EL (cell line): ENCODE data around the gene CRIP1.

Experiments
- DNase-seq: peaks from one replicate; pipeline ENCODE4 v3.0.0-alpha.2; 2016

The CRIP1 gene

GRCh38 chr14:105495101-105495989, 8.7 kb downstream of the CRIP1 start:
- no peak for DNase-seq

DNA sequence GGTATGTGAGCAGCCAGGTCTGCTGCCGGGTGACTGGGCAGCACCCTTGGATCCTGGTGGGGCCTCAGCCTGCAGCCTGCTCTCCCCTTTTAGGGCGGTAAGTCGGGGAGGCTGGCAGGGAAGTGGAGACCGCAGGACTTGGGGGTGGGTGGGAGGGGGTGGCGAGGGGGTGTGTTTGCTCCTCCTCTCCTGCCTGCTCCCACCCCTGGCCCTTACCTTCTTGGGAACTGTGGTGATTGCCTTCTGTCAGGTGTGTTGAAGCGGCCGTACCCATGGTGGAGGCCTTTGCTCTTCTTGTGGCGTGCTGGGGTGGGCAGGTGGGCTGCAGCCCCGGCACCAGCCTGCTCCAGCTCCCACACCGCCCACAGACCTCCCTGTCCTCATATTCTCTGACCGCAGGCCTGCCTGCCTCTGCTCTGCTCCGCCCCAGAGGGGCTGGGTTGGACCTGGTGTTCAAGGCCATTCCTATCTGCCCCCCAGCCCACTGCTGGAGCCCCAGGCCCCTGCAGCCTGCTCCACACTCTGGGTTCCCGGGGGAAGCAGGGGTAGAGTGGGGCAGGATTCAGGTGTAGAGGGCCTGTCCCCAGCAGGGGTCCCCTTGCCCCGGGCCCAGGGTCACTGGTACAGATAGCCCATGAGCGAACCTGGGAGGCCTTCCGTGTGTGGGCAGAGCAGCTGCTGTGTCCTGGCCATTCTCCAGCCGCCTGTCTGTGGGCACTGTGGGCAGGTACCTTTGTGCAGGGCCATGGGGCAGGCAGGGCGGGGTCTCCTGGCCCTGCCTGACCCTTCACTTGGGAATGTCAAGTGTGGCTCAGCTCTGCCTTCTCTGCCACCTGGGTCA, 9.5 kb downstream of the CRIP1 start:
- no peak for DNase-seq

GRCh38 chr14:105496831-105497591, 10.3 kb downstream of the CRIP1 start:
- no peak for DNase-seq

DNA sequence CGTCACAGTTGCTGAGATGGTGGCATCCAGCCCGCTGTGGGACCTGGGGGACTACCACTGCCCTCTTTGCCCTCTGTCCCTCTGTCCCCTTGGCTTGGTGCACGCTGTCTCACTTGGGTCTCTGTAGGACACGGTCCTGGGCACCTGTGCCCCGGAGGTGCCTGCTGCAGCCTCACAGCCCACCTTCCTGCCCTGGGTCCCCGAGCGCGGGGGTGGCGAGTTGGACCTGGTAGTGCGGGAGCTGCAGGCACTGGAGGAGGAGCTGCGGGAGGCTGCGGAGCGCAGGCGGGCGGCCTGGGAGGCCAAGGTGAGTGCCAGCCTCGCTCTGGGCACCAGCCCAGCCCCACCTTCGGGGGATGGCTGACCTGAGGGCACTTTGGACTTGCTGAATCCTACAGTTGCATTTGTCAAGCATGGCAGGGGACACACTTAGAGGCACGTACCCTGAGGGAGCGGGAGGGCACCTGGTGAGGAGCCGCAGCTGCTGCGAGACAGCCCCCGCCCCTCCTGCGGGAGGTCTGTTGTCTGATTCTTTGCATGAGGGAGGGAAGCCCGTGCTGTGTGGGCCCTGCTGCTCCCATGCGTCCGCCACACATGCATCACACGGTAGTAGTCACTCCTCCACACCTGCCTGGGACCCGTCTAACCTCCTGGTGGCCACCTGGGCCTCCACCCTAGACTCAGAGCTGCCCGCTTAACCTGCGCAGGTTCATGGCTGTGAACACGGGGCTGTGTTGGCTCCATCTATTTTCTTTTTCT, 11.2 kb downstream of the CRIP1 start:
- no peak for DNase-seq

DNA sequence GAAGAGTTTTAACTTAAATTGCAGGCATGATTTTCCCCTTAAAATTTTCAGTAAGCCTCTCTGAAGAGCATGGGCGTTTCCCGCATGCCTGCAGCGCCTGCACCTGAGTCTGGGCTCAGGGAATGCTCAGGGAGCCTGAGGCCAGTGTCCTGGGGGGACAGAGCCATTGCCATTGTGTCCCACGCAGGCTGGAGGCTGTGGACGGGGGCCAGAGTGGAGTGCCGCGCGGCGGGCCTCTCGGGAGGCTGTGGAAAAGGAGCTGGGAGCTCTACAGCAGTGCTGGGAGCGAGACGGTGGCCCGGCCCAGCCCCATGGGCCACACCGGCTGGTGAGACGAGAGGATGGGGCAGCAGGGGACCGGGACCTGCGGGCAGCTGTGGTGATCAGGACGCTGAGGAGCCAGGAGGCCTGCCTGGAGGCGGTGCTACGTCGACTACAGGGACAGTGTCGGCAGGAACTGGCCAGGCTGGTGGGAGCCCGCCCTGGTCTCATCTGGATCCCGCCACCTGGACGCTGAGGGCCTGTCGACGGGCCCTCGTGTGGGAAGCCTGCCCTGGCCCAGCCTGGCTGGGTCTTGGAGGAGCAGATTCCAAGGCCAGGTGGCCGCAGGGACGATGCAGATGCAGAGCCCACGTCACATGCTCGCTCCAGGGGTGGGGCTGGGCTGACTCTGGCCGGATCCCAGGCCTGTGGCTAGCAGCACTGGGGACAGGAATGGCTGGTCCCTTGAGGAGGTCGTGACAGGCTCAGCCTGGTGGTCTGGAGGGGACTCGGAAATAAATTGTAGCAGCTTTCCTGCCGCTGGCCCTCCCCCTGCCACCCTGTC, 12.0 kb downstream of the CRIP1 start:
- DNase-seq = no peak

- DNase-seq = no peak
Observed at GRCh38 chr14:105499256-105500035, 12.8 kb downstream of the CRIP1 start.

DNA sequence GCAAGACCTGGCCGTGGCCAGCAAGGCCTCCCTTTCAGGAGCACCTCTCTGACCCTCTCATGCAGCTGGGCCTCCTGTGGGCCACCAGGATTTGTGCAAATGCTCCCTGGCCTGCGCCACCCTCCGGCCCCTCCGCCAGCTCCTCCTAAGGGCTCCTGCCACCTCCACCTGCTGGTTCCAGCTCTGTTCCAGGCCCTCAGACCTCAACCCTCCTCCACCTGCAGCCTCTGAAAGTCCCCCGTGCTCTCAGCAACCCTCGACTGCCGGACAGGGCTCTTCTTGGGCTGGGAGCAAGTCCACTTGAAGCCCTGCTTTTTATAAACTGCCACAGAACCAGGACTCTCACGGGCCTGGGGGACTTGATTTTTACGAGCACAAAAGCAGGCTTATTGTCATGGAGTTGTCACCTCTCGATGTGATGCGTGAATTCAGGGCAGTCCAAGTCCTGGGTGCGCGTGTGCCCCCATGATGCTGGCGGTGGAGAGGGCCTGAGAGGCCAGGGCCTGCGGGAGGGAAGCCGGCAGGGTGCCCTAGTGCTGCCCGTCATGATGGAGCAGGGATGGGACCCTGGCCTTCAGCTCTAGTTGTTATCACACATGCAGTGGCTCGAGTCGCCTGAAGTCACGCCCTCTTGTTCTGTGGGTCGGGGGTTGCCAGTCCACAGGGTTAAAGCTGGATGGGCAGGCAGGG, 13.5 kb downstream of the CRIP1 start:
- DNase-seq = no peak

DNA sequence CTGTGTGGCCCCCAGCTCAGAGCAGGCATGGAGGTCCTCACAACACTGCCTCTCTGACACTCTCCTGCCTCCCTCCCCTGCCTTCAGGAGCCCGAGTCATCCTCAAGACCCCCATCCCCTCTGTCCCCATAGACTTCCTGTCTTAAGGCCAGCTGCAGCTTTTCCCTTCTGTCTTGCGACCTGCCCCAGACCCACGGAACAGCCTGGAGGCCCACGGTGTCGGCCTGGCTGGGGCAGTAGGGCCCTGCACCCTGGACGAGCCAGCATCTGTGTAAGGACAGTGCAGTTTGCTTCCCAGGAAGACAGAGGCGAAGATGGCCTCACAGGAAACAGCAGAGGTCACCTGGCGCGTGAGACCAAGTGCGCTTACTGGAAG, 14.0 kb downstream of the CRIP1 start:
- no peak for DNase-seq

DNA sequence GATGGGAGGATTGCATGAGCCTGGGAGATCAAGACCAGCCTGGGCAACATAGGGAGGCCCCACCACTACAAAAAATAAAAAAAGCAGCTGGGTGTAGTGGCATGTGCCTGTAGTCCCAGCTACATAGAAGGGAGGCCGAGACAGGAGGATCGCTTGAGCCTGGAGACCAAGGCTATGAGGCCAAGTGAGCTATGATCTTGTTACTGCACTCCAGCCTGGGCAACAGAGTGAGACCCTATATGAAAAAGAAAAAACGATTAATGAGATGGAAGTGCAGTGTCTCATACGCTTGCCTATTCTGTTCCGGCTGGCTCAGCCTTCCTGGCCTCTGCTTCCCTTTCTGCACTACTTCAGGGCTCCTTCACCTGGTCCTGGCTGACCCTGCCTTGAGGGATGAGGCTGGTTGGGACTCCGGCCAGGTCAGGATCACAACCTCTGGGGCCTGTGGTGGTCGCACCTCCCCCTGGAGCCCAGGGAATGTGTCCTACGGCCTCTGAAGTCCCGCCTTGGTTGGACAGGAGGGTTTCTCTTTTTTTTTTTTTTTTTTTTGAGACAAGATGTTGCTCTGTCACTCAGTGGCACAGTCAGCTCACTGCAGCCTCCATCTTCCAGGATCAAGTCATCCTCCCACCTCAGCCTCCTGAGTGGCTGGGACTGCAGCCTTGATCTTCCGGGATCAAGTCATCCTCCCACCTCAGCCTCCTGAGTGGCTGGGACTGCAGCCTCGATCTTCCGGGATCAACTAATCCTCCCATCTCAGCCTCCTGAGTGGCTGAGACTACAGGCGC, 15.0 kb downstream of the CRIP1 start:
- DNase-seq = no peak

- no peak for DNase-seq
Observed at GRCh38 chr14:105502446-105503295, 16.0 kb downstream of the CRIP1 start.

DNA sequence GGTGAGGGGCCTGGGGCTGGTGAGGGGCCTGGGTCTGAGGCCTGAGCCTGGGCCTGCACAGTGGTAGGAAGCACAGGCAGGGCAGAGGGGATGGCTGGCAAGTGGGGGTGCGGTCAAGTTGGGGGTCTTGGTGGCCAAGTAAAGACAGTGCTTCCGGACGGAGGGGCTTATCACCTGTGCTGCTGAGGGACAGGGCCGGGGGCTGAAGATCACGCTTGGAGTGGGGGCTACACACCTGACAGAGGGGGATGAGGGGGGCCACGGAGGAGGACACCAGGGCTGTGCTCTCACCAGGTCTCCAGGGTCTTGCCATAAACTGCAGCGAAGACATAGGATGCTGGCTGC, 16.6 kb downstream of the CRIP1 start:
- DNase-seq = no peak

- DNase-seq = no peak
Observed at GRCh38 chr14:105503935-105504692, 17.4 kb downstream of the CRIP1 start.

DNA sequence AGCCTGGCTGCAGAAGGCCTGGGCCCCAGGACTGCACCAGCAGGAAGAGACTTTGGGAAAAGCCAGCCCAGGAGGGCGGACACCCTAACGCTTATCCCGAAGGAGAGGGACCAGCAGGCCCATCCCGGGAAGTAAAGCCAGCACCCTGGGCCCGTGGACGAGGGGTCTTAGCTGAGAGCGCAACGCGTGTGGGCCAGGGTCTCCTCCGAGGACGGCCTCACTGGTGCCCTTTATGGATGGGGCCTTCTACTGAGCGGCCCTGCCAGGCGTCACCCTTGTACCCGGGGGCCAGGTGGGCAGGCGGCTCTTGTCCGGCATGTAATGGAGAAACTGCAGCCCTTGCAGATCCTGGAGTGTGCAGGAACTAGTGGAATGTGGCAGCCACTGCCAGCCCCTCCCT, 18.4 kb downstream of the CRIP1 start:
- DNase-seq = no peak

DNA sequence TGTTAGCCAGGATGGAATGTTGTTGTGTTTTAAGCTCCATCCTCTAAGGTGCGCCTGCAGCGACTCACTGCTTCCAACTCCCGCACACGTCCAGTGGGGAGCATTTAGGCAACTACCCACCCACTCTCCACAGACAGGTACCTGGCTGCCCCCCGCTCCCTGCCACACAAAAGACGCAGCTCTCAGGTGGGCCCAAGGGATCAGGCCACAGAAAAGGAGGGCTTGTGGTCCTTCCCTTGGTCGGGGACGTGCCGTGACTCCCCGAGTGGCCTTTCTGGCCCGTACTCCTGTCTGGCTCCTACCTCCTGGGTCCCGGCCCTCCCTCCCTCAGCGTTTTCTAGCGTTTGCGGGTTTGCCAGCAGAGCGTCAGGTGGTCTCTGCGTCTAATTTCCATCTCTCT, 20.6 kb downstream of the CRIP1 start:
- no peak for DNase-seq

GRCh38 chr14:105508069-105508468, 21.4 kb downstream of the CRIP1 start:
- no peak for DNase-seq

DNA sequence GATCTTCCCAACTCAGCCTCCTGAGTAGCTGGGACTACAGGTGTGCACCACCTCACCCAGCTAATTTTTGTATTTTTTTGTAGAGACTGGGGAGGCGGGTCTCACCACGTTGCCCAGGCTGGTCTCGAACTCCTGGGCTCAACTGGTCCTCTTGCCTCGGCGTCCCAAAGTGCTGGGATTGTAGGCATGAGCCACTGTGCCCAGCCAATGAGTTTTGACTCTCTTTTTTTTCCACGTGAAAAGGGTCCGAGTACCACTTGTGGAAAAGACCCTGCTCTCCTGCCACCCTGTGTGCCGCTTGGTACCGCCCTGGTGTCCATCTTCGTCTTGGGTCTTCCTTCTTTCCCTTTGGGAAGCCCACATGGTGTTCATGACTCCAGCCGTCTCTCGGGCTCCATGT, 21.9 kb downstream of the CRIP1 start:
- no peak for DNase-seq

DNA sequence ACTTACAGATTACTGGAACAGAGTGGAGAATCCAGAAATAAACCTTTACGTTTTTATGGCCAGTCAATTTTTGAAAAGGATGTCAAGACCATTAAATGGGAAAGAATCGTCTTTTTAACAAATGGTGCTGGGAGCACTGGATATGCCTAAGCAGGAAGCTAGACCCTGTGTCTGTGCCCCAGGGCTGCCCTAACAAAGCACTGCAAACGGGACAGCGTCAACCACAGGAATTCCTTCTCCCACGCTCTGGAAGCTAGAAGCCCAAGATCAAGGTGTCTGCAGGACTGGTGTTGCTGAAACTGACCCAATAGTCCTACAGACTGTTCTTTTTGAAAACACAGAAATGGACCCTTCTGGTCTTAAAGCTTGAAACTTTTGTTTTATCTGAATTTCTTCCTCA, 30.4 kb downstream of the CRIP1 start:
- DNase-seq = peak; percentile 36
